Smooth muscle cell (in vitro differentiated cells): Measurements from ENCODE around the gene ANK3. TPM values are rescaled to one million over a fixed set of nuclear protein-coding genes. Genes with fewer than 3 reads are reported as not detected.

Source experiments
- DNase-seq: peaks from one replicate; lab custom pipeline; 2025; ENCODE audit not compliant: unreplicated experiment; lab: John Stamatoyannopoulos, UW
- H2AFZ ChIP-seq: fragments of 200-600 bp; sonication (generic); 2 replicates; pipeline ENCODE4 v1.6.0; 2016; ENCODE audit warnings: antibody characterized with exemption, low read depth, mild to moderate bottlenecking
- H3F3A ChIP-seq: fragments of 200-600 bp; sonication (generic); 2 replicates; pipeline ENCODE4 v1.6.0; 2017; ENCODE audit warnings: antibody characterized with exemption, low read depth
- H3K27ac ChIP-seq: fragments of 200-600 bp; sonication (generic); 2 replicates; pipeline ENCODE4 v1.5.1; 2016; ENCODE audit warnings: low read depth, mild to moderate bottlenecking
- H3K27me3 ChIP-seq: fragments of 200-600 bp; sonication (generic); 2 replicates; pipeline ENCODE4 v1.6.1; 2016; ENCODE audit warnings: low read depth, mild to moderate bottlenecking
- H3K36me3 ChIP-seq: fragments of 200-600 bp; sonication (generic); 2 replicates; pipeline ENCODE4 v1.5.1; 2016; ENCODE audit warnings: low read depth
- H3K4me1 ChIP-seq: fragments of 200-600 bp; sonication (generic); 2 replicates; pipeline ENCODE4 v1.5.1; 2016; ENCODE audit warnings: low read depth
- H3K4me2 ChIP-seq: fragments of 200-600 bp; sonication (generic); 2 replicates; pipeline ENCODE4 v1.6.0; 2016; ENCODE audit warnings: mild to moderate bottlenecking
- H3K4me3 ChIP-seq: fragments of 200-600 bp; sonication (generic); 2 replicates; pipeline ENCODE4 v1.5.1; 2016; ENCODE audit warnings: mild to moderate bottlenecking
- H3K79me2 ChIP-seq: fragments of 200-600 bp; sonication (generic); 2 replicates; pipeline ENCODE4 v1.6.0; 2016; ENCODE audit warnings: low read depth, mild to moderate bottlenecking
- H3K9ac ChIP-seq: fragments of 200-600 bp; sonication (generic); 2 replicates; pipeline ENCODE4 v1.6.0; 2016; ENCODE audit warnings: low read depth
- H3K9me3 ChIP-seq: fragments of 200-600 bp; sonication (generic); replicated peaks from 2 replicates; pipeline ENCODE4 v1.5.1; 2016; ENCODE audit warnings: low read depth
- H4K20me1 ChIP-seq: fragments of 200-600 bp; sonication (generic); 2 replicates; pipeline ENCODE4 v1.6.0; 2016; ENCODE audit warnings: low read depth
- WGBS: methylation state at CpG from one replicate; pipeline ENCODE4 v1.1.7; 2016; ENCODE audit warnings: low lambda C conversion rate; 5-methylcytosine and 5-hydroxymethylcytosine counted together
- polyA plus RNA-seq: library from polyadenylated mRNA; unstranded; fragments of >200 nt; fragmentation: Nextera tagmentation; extraction: Ambion mirVana; gene quantifications from 2 replicates; pipeline ENCODE4 v1.2.1, GENCODE V29; 2016
- total RNA-seq: library from RNA; depleted of rRNA; stranded (reverse); fragments of >200 nt; gene quantifications from 2 replicates; pipeline ENCODE4 v1.2.3, GENCODE V29; 2014
- TF ChIP-seq, protein P1 (sequence below): fragments of 200-600 bp; sonication (generic); IDR thresholded peaks from 2 replicates; pipeline ENCODE4 v1.5.1; 2017; ENCODE audit warnings: borderline replicate concordance, mild to moderate bottlenecking, antibody characterized with exemption; ENCODE audit not compliant: insufficient read depth, poor library complexity, severe bottlenecking

ANK3 gene
- total and polyA plus RNA-seq, 2 experiments from 2014 or later: 28.2 to 85.5 TPM

DNA sequence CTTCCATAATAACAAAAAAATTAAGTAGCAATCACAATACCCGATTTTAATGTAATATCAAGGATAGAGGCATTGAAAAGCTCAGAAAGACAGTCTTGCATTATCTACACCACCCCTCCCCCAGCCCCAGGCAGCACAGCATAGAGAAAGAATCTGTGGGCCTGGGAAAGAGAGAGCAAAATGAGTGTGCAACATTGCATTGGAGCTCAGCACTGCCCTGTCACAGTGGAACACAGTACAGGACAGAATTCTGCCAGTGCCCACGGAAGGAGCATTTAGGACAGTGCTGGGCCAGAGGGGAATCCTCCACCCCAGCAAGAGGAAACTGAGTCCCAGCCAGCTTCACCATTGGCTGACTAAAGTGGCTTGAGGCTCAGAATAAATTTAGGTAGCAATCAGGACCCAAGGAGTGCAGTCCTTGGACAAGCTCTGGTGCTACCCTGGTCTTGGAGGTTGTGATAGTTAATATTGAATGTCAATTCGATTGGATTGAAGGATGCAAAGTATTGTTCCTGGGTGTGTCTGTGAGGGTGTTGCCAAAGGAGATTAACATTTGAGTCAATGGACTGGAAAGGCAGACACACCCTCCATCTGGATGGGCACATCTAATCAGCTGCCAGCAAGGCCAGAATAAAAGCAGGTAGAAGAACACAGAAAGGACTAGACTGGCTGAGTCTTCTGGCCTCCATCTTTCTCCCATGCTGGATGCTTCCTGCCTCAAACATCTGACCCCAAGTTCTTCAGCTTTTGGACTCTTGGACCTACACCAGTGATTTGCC is 234.4 kb downstream of the ANK3 start:
- H3K9me3 ChIP-seq: no peaks in the 10 kb centered on the region
- 78% methylated on average over 3 of the region's 3 CpGs for WGBS
- TF ChIP-seq, protein P1, sequence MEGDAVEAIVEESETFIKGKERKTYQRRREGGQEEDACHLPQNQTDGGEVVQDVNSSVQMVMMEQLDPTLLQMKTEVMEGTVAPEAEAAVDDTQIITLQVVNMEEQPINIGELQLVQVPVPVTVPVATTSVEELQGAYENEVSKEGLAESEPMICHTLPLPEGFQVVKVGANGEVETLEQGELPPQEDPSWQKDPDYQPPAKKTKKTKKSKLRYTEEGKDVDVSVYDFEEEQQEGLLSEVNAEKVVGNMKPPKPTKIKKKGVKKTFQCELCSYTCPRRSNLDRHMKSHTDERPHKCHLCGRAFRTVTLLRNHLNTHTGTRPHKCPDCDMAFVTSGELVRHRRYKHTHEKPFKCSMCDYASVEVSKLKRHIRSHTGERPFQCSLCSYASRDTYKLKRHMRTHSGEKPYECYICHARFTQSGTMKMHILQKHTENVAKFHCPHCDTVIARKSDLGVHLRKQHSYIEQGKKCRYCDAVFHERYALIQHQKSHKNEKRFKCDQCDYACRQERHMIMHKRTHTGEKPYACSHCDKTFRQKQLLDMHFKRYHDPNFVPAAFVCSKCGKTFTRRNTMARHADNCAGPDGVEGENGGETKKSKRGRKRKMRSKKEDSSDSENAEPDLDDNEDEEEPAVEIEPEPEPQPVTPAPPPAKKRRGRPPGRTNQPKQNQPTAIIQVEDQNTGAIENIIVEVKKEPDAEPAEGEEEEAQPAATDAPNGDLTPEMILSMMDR: no peak
- no peaks in the 10 kb centered on the region for H3F3A ChIP-seq
- DNase-seq: no peak
- H4K20me1 ChIP-seq: no peaks in the 10 kb centered on the region
- H3K36me3 ChIP-seq: peaks cover 4% of the 10 kb centered on the region
- no peak overlapping the region for H3K4me3 ChIP-seq
- no peak overlapping the region for H3K27ac ChIP-seq
- no peak overlapping the region for H2AFZ ChIP-seq
- no peak overlapping the region for H3K9ac ChIP-seq
- no peaks in the 10 kb centered on the region for H3K79me2 ChIP-seq
- no peaks in the 10 kb centered on the region for H3K4me1 ChIP-seq
- no peak overlapping the region for H3K4me2 ChIP-seq
- no peaks in the 10 kb centered on the region for H3K27me3 ChIP-seq

DNA sequence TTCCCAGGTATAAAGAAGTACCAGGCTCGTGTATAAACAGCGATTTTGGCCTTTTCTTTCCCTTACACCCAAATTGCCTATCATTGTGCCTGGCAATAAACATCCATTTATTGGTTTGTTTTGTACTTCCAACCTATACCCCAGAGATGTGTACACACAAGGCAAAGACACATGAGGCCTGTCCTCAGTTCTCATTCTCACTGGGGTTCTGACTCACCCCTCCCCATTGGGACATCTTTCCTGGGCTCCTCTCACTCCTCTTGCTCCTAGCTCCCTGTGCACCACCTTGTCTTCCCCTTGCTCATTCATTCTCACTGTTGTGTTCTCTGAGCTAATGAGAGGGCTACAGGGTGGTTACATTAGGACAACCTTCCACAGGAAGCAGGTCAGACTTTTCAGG is 240.7 kb downstream of the ANK3 start:
- Histone ChIP-seq H3K27ac (peak overlapping the region; percentile 60), H3F3A (no peaks in the 10 kb centered on the region), H3K36me3 (peaks cover 4% of the 10 kb centered on the region), H3K4me2 (no peak overlapping the region), H2AFZ (no peak overlapping the region), H3K4me1 (no peaks in the 10 kb centered on the region), H3K4me3 (no peak overlapping the region), H3K27me3 (no peaks in the 10 kb centered on the region), H3K79me2 (no peaks in the 10 kb centered on the region), H4K20me1 (no peaks in the 10 kb centered on the region), H3K9me3 (no peaks in the 10 kb centered on the region), H3K9ac (no peak overlapping the region)
- TF ChIP-seq, protein P1: no peak
- no peak for DNase-seq
- 95% methylated on average over 2 of the region's 2 CpGs for WGBS

DNA sequence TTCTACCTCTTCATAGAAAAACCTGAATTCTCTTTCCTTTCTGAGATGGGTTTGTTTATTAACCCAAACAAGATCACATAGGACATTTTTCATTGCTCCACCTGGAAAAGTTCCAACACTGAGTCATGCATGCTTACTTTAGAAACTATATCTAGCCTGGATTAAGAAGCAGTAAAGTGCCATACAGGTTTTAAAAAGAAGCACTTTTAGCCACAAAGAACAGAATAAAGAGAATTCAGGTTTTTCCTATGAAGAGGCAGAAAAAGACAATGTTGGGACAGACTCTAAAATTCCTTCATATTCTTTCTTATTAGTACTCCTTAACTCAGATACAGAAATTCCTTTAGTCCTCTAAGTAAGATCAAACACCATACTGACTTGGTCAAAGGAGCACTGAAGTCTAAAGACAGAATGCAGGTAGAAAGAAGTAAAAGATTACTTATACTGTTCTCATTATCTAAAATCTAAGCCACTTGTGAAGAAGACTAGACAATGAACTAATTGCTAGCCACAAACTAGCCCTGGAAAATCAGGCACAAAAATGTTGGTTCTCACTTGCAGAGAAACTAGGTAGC is 241.3 kb downstream of the ANK3 start:
- H3F3A ChIP-seq: no peaks in the 10 kb centered on the region
- TF ChIP-seq, protein P1: no peak
- DNase-seq: no peak
- no peaks in the 10 kb centered on the region for H3K9me3 ChIP-seq
- H3K27ac ChIP-seq: peak overlapping the region; percentile 60
- no peak overlapping the region for H2AFZ ChIP-seq
- H3K4me2 ChIP-seq: peak overlapping the region; percentile 43
- no peaks in the 10 kb centered on the region for H4K20me1 ChIP-seq
- no peaks in the 10 kb centered on the region for H3K4me1 ChIP-seq
- H3K9ac ChIP-seq: no peak overlapping the region
- no peaks in the 10 kb centered on the region for H3K27me3 ChIP-seq
- H3K4me3 ChIP-seq: no peak overlapping the region
- peaks cover 4% of the 10 kb centered on the region for H3K36me3 ChIP-seq
- H3K79me2 ChIP-seq: no peaks in the 10 kb centered on the region
